Measurements from ENCODE around the gene TPMT. TPM values are rescaled to one million over a fixed set of nuclear protein-coding genes. Genes with fewer than 3 reads are reported as not detected.

TPMT gene
- total RNA-seq, 4 donors from 2014 or later = 6.3 to 9.6 (median 8.4) TPM

- H3K27me3 ChIP-seq = no peaks in the 10 kb centered on the region
- 100% methylated on average over 3 of the region's 3 CpGs for WGBS
- intact Hi-C loops (cut with DNase I) = no loop called here
- no peaks in the 10 kb centered on the region for H3K9me3 ChIP-seq
- H3K27ac ChIP-seq (replicated peaks in 1 of 4) = no peak overlapping the region
- TF ChIP-seq EP300 (IDR thresholded peaks at IDR 0.05) (no peak), POLR2AphosphoS5 (IDR thresholded peaks at IDR 0.05) (no peak), POLR2A (IDR thresholded peaks at IDR 0.05; ENCODE audit: low read depth) (no peak)
- TF ChIP-seq, protein P1, sequence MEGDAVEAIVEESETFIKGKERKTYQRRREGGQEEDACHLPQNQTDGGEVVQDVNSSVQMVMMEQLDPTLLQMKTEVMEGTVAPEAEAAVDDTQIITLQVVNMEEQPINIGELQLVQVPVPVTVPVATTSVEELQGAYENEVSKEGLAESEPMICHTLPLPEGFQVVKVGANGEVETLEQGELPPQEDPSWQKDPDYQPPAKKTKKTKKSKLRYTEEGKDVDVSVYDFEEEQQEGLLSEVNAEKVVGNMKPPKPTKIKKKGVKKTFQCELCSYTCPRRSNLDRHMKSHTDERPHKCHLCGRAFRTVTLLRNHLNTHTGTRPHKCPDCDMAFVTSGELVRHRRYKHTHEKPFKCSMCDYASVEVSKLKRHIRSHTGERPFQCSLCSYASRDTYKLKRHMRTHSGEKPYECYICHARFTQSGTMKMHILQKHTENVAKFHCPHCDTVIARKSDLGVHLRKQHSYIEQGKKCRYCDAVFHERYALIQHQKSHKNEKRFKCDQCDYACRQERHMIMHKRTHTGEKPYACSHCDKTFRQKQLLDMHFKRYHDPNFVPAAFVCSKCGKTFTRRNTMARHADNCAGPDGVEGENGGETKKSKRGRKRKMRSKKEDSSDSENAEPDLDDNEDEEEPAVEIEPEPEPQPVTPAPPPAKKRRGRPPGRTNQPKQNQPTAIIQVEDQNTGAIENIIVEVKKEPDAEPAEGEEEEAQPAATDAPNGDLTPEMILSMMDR (IDR thresholded peaks at IDR 0.05) = no peak
- peaks cover 26 to 82% (median 52%) of the 10 kb centered on the region in 4 donors for H3K36me3 ChIP-seq
- H3K4me1 ChIP-seq = no peaks in the 10 kb centered on the region
- no peak for DNase-seq (ENCODE audit: extremely low spot score)
- no peak overlapping the region for H3K4me3 ChIP-seq
Measured at GRCh38 chr6:18168264-18168663, 13.4 kb upstream of the TPMT start.

- no peaks in the 10 kb centered on the region for H3K9me3 ChIP-seq
- no peak overlapping the region for H3K27ac ChIP-seq (replicated peaks in 1 of 4)
- no peaks in the 10 kb centered on the region for H3K4me1 ChIP-seq
- TF ChIP-seq, protein P1 (IDR thresholded peaks at IDR 0.05) = no peak
- TF ChIP-seq POLR2AphosphoS5 (IDR thresholded peaks at IDR 0.05) = no peak
- TF ChIP-seq POLR2A (IDR thresholded peaks at IDR 0.05; ENCODE audit: low read depth) = no peak
- TF ChIP-seq EP300 (IDR thresholded peaks at IDR 0.05) = no peak
- no peaks in the 10 kb centered on the region for H3K27me3 ChIP-seq
- WGBS = 94% methylated on average over 2 of the region's 2 CpGs
- no peak overlapping the region for H3K4me3 ChIP-seq
- H3K36me3 ChIP-seq = peaks cover 33 to 93% (median 65%) of the 10 kb centered on the region in 4 donors
- intact Hi-C loops (cut with DNase I) = no loop called here
- DNase-seq (ENCODE audit: extremely low spot score) = no peak
Measured at GRCh38 chr6:18166312-18167036, 11.6 kb upstream of the TPMT start.

- no peaks in the 10 kb centered on the region for H3K27me3 ChIP-seq
- TF ChIP-seq POLR2AphosphoS5 (IDR thresholded peaks at IDR 0.05) (no peak), POLR2A (IDR thresholded peaks at IDR 0.05; ENCODE audit: low read depth) (no peak), EP300 (IDR thresholded peaks at IDR 0.05) (no peak)
- TF ChIP-seq, protein P1 (IDR thresholded peaks at IDR 0.05) = no peak
- DNase-seq (ENCODE audit: extremely low spot score) = no peak
- H3K36me3 ChIP-seq = peaks cover 33 to 93% (median 70%) of the 10 kb centered on the region in 4 donors
- no peaks in the 10 kb centered on the region for H3K9me3 ChIP-seq
- no peak overlapping the region for H3K27ac ChIP-seq (replicated peaks in 1 of 4)
- no peak overlapping the region for H3K4me3 ChIP-seq
- intact Hi-C loops (cut with DNase I) = no loop called here
- 86% methylated on average over 4 of the region's 4 CpGs for WGBS
- H3K4me1 ChIP-seq = no peaks in the 10 kb centered on the region
Measured at GRCh38 chr6:18165751-18166150, 10.9 kb upstream of the TPMT start.

- WGBS = 96% methylated on average over 2 of the region's 2 CpGs
- Histone ChIP-seq H3K36me3 (peaks cover 15 to 76% (median 50%) of the 10 kb centered on the region in 4 donors), H3K4me3 (no peak overlapping the region), H3K27me3 (no peaks in the 10 kb centered on the region), H3K9me3 (no peaks in the 10 kb centered on the region), H3K27ac (replicated peaks in 1 of 4) (no peak overlapping the region), H3K4me1 (no peaks in the 10 kb centered on the region)
- no peak for TF ChIP-seq POLR2AphosphoS5 (IDR thresholded peaks at IDR 0.05)
- no peak for TF ChIP-seq EP300 (IDR thresholded peaks at IDR 0.05)
- TF ChIP-seq, protein P1 (IDR thresholded peaks at IDR 0.05) = no peak
- no peak for TF ChIP-seq POLR2A (IDR thresholded peaks at IDR 0.05; ENCODE audit: low read depth)
- intact Hi-C loops (cut with DNase I) = no loop called here
- no peak for DNase-seq (ENCODE audit: extremely low spot score)
Measured at GRCh38 chr6:18162401-18162800, 7.5 kb upstream of the TPMT start.

Data from esophagus muscularis mucosa (tissue), 4 donors.